Esophagus squamous epithelium (tissue), 4 donors: Measurements from ENCODE around the gene SCMH1.

Source experiments
- CTCF ChIP-seq, 6 experiments: fragments of 450-650 bp in 4 of 6; fragments of 200-600 bp in 2 of 6; sonication (generic) in 2 of 6; IDR thresholded peaks; one replicate each; pipeline ENCODE4 v1.5.1; 2016 to 2019; ENCODE audit warnings: antibody characterized with exemption in 6 of 6, mild to moderate bottlenecking in 4 of 6, moderate library complexity in 4 of 6
- POLR2A ChIP-seq, 4 donors: fragments of 450-650 bp; IDR thresholded peaks; one replicate each; pipeline ENCODE4 v1.6.1; 2017; ENCODE audit warnings: antibody characterized with exemption in 4 of 4, mild to moderate bottlenecking in 4 of 4, moderate library complexity in 3 of 4

- TF ChIP-seq CTCF (IDR thresholded peaks at IDR 0.05), result no peak
- TF ChIP-seq POLR2A (IDR thresholded peaks at IDR 0.05), result no peak
Observed at GRCh38 chr1:41213341-41213740, 28.8 kb downstream of the SCMH1 start.
